HEK293 (cell line): Measurements from ENCODE around the gene WNT5B.

Source experiments
- CTCF ChIA-PET: fragments of 350-600 bp; formaldehyde crosslinking; extraction: SDS; loops from one replicate; lab custom pipeline; 2021; ENCODE audit warnings: antibody characterized with exemption; lab: Yijun Ruan, JAX
- POLR2A ChIA-PET: fragments of 300-600 bp; formaldehyde crosslinking; extraction: SDS; loops from one replicate; lab custom pipeline; 2020; ENCODE audit warnings: antibody characterized with exemption, inconsistent platforms; lab: Yijun Ruan, JAX
- H3K27ac ChIP-seq: fragments of 200-500 bp; sonication (Bioruptor generic); 2 replicates; pipeline ENCODE4 v1.5.1; 2014; ENCODE audit warnings: low read depth, low read length, control low read depth, inconsistent platforms; ENCODE audit errors: extremely low read depth
- H3K36me3 ChIP-seq, 2 experiments: fragments of 200-500 bp in 1 of 2; sonication (Bioruptor generic) in 1 of 2; 1 replicate in 1 of 2; 2 replicates in 1 of 2; pipeline ENCODE4 v1.5.1; 2014 to 2017; ENCODE audit warnings: inconsistent platforms in 2 of 2, low read length in 2 of 2; ENCODE audit not compliant: control insufficient read depth in 2 of 2, insufficient read depth in 1 of 2
- H3K4me1 ChIP-seq: fragments of 200-500 bp; sonication (Bioruptor generic); 2 replicates; pipeline ENCODE4 v1.5.1; 2014; ENCODE audit warnings: mild to moderate bottlenecking, low read length, inconsistent platforms; ENCODE audit not compliant: control insufficient read depth, insufficient read depth
- H3K4me3 ChIP-seq: 2 replicates; pipeline ENCODE4 v1.5.1; 2011; ENCODE audit warnings: low read depth, mild to moderate bottlenecking, control low read depth, low read length, moderate library complexity
- H3K9me3 ChIP-seq: fragments of 200-500 bp; sonication (Bioruptor generic); 2 replicates; pipeline ENCODE4 v1.5.1; 2014; ENCODE audit warnings: low read depth, low read length, inconsistent platforms; ENCODE audit not compliant: control insufficient read depth, insufficient read depth
- GLI4 ChIP-seq: fragments of 450-650 bp; formaldehyde crosslinking; IDR thresholded peaks from 2 replicates; pipeline ENCODE4 v1.5.1; 2016; ENCODE audit warnings: missing biosample characterization, missing genetic modification characterization
- GLIS2 ChIP-seq: fragments of 450-650 bp; formaldehyde crosslinking; IDR thresholded peaks from 2 replicates; pipeline ENCODE4 v1.5.1; 2016; ENCODE audit warnings: missing biosample characterization, missing genetic modification characterization
- IKZF3 ChIP-seq: fragments of 450-650 bp; IDR thresholded peaks from 2 replicates; pipeline ENCODE4 v1.5.0; 2018; ENCODE audit warnings: missing biosample characterization, mild to moderate bottlenecking, missing genetic modification characterization, moderate library complexity
- KLF1 ChIP-seq: fragments of 450-650 bp; formaldehyde crosslinking; IDR thresholded peaks from 2 replicates; pipeline ENCODE4 v1.5.1; 2016; ENCODE audit warnings: missing biosample characterization, missing genetic modification characterization
- KLF16 ChIP-seq: fragments of 450-650 bp; formaldehyde crosslinking; IDR thresholded peaks from 2 replicates; pipeline ENCODE4 v1.5.1; 2017; ENCODE audit warnings: missing biosample characterization, missing genetic modification characterization
- SP2 ChIP-seq: fragments of 450-650 bp; formaldehyde crosslinking; IDR thresholded peaks from 2 replicates; pipeline ENCODE4 v1.5.1; 2016; ENCODE audit warnings: missing biosample characterization, missing genetic modification characterization
- ZBTB17 ChIP-seq: fragments of 450-650 bp; formaldehyde crosslinking; IDR thresholded peaks from 2 replicates; pipeline ENCODE4 v1.5.1; 2016; ENCODE audit warnings: missing biosample characterization, missing genetic modification characterization
- ZBTB48 ChIP-seq: fragments of 450-650 bp; formaldehyde crosslinking; IDR thresholded peaks from 2 replicates; pipeline ENCODE4 v1.5.1; 2016; ENCODE audit warnings: missing biosample characterization, missing genetic modification characterization
- ZFHX2 ChIP-seq: fragments of 450-650 bp; formaldehyde crosslinking; conservative IDR thresholded peaks from 2 replicates; pipeline ENCODE4 v1.5.1; 2016; ENCODE audit warnings: missing biosample characterization, missing genetic modification characterization
- ZNF146 ChIP-seq: fragments of 450-650 bp; formaldehyde crosslinking; IDR thresholded peaks from 2 replicates; pipeline ENCODE4 v1.5.1; 2016; ENCODE audit warnings: missing biosample characterization, missing genetic modification characterization
- ZNF184 ChIP-seq: fragments of 450-650 bp; IDR thresholded peaks from 2 replicates; pipeline ENCODE4 v1.5.1; 2018; ENCODE audit warnings: missing biosample characterization, mild to moderate bottlenecking, missing genetic modification characterization
- ZNF19 ChIP-seq: fragments of 450-650 bp; formaldehyde crosslinking; IDR thresholded peaks from 2 replicates; pipeline ENCODE4; 2016; ENCODE audit warnings: missing biosample characterization, missing genetic modification characterization, low read depth
- ZNF221 ChIP-seq: fragments of 450-650 bp; formaldehyde crosslinking; IDR thresholded peaks from 2 replicates; pipeline ENCODE4 v1.5.1; 2017; ENCODE audit warnings: missing biosample characterization, missing genetic modification characterization, borderline replicate concordance
- ZNF239 ChIP-seq: fragments of 450-650 bp; formaldehyde crosslinking; IDR thresholded peaks from 2 replicates; pipeline ENCODE4 v1.5.1; 2016; ENCODE audit warnings: missing biosample characterization, missing genetic modification characterization
- ZNF404 ChIP-seq: fragments of 450-650 bp; formaldehyde crosslinking; IDR thresholded peaks from 2 replicates; pipeline ENCODE4 v1.5.1; 2017; ENCODE audit warnings: missing biosample characterization, missing genetic modification characterization
- ZNF514 ChIP-seq: fragments of 450-650 bp; formaldehyde crosslinking; IDR thresholded peaks from 2 replicates; pipeline ENCODE4 v1.5.1; 2016; ENCODE audit warnings: missing biosample characterization, missing genetic modification characterization
- ZNF600 ChIP-seq: fragments of 450-650 bp; formaldehyde crosslinking; IDR thresholded peaks from 2 replicates; pipeline ENCODE4 v1.5.1; 2016; ENCODE audit warnings: missing biosample characterization, missing genetic modification characterization
- ZNF623 ChIP-seq: fragments of 450-650 bp; formaldehyde crosslinking; IDR thresholded peaks from 2 replicates; pipeline ENCODE4 v1.5.1; 2016; ENCODE audit warnings: missing biosample characterization, missing genetic modification characterization
- ZNF658 ChIP-seq: fragments of 450-650 bp; formaldehyde crosslinking; IDR thresholded peaks from 2 replicates; pipeline ENCODE4; 2016; ENCODE audit warnings: missing biosample characterization, missing genetic modification characterization
- ZNF701 ChIP-seq: fragments of 450-650 bp; formaldehyde crosslinking; IDR thresholded peaks from 2 replicates; pipeline ENCODE4 v1.5.1; 2016; ENCODE audit warnings: missing biosample characterization, missing genetic modification characterization
- TF ChIP-seq, protein P1 (sequence below): fragments of 450-650 bp; formaldehyde crosslinking; IDR thresholded peaks from 2 replicates; pipeline ENCODE4 v1.5.1; 2016; ENCODE audit warnings: missing biosample characterization, missing genetic modification characterization
- TF ChIP-seq, protein P2 (sequence below): fragments of 450-650 bp; formaldehyde crosslinking; IDR thresholded peaks from 2 replicates; pipeline ENCODE4 v1.5.0; 2017; ENCODE audit warnings: missing biosample characterization, missing genetic modification characterization, borderline replicate concordance
- TF ChIP-seq, protein P3 (sequence below): fragments of 450-650 bp; formaldehyde crosslinking; IDR thresholded peaks from 2 replicates; pipeline ENCODE4 v1.5.1; 2016; ENCODE audit warnings: missing biosample characterization, missing genetic modification characterization
- TF ChIP-seq, protein P4 (sequence below): fragments of 450-650 bp; formaldehyde crosslinking; IDR thresholded peaks from 2 replicates; pipeline ENCODE4 v1.5.1; 2016; ENCODE audit warnings: missing biosample characterization, missing genetic modification characterization

Gene WNT5B

DNA sequence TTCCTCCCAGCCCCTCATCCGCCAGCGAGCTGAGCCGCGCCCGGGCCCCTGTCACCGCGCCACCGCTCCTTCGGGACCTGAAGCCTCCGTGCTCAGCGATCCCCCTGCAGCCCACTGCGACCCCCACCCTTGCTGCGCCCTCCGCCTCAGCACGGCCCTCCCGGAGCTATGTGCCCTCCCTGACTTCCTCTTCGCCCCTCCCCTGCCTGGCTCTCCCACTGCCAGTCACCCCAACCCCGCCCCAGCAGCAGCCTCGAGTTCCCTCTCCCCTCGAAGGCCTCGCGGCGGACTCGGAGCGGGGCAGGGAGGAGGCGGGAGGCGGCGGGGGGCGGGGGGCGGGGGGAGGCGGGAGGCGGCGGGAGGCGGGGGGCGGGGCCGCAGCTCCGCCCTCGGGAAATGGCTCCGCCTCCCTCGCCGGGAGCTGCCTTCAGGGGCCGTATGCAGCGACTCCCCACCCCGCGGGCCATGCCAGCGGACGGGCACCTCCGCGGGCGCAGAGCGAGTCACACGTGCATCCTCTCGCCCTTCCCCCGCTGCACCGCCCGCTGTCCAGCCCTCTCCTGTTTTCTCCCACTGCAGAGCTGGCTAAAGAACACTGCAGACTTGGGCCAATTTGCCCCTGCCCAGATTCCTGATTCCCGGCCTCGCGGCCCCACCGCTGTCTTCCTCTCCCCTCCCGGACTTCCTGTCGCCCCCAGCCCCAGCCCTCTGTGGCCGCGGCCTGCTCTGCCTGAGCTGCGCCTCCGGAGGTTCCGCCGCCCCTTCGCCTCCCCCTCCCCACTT, 32.7 kb downstream of the WNT5B start (continued):
- TF ChIP-seq, protein P1, sequence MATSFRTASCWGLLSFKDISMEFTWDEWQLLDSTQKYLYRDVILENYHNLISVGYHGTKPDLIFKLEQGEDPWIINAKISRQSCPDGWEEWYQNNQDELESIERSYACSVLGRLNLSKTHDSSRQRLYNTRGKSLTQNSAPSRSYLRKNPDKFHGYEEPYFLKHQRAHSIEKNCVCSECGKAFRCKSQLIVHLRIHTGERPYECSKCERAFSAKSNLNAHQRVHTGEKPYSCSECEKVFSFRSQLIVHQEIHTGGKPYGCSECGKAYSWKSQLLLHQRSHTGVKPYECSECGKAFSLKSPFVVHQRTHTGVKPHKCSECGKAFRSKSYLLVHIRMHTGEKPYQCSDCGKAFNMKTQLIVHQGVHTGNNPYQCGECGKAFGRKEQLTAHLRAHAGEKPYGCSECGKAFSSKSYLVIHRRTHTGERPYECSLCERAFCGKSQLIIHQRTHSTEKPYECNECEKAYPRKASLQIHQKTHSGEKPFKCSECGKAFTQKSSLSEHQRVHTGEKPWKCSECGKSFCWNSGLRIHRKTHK (tag by site-specific recombination): no peak
- no peak for TF ChIP-seq ZNF184 (tag by site-specific recombination)

DNA sequence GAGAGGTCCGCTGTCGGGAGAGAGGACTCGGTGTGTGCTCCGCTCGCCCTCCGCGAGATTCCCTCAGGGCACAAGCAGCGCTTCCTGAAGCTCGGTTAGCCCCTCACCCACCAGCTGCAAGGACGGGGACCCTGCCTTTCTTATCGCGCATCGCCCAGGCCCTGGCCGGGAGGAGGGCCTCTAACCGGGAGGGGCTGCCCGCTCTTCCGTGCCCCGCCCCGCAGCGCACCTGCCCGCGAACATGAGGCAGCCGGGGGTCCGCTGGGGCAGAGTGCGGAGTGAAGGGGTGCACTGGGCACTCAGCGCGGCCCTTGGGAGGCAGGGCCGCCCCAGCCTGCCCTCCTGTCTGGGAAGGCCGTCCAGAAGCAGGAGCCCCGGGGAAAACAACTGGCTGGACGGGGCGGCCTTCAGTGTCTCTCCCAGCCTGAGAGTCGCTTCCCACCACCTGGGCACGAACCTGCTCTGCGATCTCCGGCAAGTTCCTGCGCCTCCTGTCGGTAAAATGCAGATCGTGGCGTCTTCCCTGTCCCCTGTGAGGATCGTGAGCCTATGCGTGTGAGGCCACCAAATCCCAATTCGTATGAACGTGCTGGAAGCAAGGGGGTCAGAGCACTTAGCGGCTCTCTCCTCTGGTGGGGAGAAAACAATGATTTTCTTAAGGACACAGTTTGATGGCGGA, 33.9 kb downstream of the WNT5B start:
- Histone ChIP-seq H3K27ac (peak overlapping the region; percentile 70), H3K4me1 (no peaks in the 10 kb centered on the region), H3K4me3 (peak overlapping the region; percentile 33), H3K36me3 (no peaks in the 10 kb centered on the region), H3K9me3 (no peaks in the 10 kb centered on the region)
- ChIA-PET CTCF (interaction anchor here (1.0 to 1.9 kb wide), 2 partner anchors 9 to 122 kb away, joined by 3 to 9 read pairs; no protein-coding TSS in a partner anchor), POLR2A (interaction anchor here (1.7 to 1.9 kb wide), 2 partner anchors 18 to 28 kb away, joined by 11 to 20 read pairs; partner anchors contain the start of gene ADIPOR2)
- TF ChIP-seq ZFHX2 (tag by site-specific recombination) (0 out of 2 replicates have a peak, but pooled peaks have one; percentile 14), KLF1 (peak; percentile 64), ZBTB17 (tag by site-specific recombination) (peak; percentile 95), ZBTB48 (tag by site-specific recombination) (peak; percentile 47; the same call in 1 of the 2 replicates), ZNF658 (no peak), ZNF623 (peak; percentile 5; the same call in 1 of the 2 replicates), SP2 (tag by site-specific recombination) (peak; percentile 50), IKZF3 (tag by site-specific recombination) (no peak), ZNF146 (no peak), GLIS2 (peak; percentile 73), GLI4 (tag by site-specific recombination) (peak; percentile 77; the same call in 1 of the 2 replicates), ZNF404 (tag by site-specific recombination) (no peak), KLF16 (tag by site-specific recombination) (peak; percentile 71), ZNF701 (no peak), ZNF239 (tag by site-specific recombination) (no peak), ZNF514 (tag by site-specific recombination) (no peak), ZNF19 (tag by site-specific recombination) (no peak), ZNF600 (tag by site-specific recombination) (peak; percentile 56; the same call in 1 of the 2 replicates), ZNF221 (tag by site-specific recombination) (no peak)
- TF ChIP-seq, protein P2, sequence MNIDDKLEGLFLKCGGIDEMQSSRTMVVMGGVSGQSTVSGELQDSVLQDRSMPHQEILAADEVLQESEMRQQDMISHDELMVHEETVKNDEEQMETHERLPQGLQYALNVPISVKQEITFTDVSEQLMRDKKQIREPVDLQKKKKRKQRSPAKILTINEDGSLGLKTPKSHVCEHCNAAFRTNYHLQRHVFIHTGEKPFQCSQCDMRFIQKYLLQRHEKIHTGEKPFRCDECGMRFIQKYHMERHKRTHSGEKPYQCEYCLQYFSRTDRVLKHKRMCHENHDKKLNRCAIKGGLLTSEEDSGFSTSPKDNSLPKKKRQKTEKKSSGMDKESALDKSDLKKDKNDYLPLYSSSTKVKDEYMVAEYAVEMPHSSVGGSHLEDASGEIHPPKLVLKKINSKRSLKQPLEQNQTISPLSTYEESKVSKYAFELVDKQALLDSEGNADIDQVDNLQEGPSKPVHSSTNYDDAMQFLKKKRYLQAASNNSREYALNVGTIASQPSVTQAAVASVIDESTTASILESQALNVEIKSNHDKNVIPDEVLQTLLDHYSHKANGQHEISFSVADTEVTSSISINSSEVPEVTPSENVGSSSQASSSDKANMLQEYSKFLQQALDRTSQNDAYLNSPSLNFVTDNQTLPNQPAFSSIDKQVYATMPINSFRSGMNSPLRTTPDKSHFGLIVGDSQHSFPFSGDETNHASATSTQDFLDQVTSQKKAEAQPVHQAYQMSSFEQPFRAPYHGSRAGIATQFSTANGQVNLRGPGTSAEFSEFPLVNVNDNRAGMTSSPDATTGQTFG (tag by site-specific recombination): no peak
- TF ChIP-seq, protein P1 (tag by site-specific recombination): no peak
- TF ChIP-seq, protein P3, sequence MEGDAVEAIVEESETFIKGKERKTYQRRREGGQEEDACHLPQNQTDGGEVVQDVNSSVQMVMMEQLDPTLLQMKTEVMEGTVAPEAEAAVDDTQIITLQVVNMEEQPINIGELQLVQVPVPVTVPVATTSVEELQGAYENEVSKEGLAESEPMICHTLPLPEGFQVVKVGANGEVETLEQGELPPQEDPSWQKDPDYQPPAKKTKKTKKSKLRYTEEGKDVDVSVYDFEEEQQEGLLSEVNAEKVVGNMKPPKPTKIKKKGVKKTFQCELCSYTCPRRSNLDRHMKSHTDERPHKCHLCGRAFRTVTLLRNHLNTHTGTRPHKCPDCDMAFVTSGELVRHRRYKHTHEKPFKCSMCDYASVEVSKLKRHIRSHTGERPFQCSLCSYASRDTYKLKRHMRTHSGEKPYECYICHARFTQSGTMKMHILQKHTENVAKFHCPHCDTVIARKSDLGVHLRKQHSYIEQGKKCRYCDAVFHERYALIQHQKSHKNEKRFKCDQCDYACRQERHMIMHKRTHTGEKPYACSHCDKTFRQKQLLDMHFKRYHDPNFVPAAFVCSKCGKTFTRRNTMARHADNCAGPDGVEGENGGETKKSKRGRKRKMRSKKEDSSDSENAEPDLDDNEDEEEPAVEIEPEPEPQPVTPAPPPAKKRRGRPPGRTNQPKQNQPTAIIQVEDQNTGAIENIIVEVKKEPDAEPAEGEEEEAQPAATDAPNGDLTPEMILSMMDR (tag by site-specific recombination): peak; percentile 52; the same call in 1 of the 2 replicates
- TF ChIP-seq, protein P4, sequence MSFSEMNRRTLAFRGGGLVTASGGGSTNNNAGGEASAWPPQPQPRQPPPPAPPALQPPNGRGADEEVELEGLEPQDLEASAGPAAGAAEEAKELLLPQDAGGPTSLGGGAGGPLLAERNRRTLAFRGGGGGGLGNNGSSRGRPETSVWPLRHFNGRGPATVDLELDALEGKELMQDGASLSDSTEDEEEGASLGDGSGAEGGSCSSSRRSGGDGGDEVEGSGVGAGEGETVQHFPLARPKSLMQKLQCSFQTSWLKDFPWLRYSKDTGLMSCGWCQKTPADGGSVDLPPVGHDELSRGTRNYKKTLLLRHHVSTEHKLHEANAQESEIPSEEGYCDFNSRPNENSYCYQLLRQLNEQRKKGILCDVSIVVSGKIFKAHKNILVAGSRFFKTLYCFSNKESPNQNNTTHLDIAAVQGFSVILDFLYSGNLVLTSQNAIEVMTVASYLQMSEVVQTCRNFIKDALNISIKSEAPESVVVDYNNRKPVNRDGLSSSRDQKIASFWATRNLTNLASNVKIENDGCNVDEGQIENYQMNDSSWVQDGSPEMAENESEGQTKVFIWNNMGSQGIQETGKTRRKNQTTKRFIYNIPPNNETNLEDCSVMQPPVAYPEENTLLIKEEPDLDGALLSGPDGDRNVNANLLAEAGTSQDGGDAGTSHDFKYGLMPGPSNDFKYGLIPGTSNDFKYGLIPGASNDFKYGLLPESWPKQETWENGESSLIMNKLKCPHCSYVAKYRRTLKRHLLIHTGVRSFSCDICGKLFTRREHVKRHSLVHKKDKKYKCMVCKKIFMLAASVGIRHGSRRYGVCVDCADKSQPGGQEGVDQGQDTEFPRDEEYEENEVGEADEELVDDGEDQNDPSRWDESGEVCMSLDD: peak; percentile 54; the same call in 1 of the 2 replicates
